GM19240 (cell line): ENCODE data around the gene EIF5AL1.
"Not testable (repeated sequence)": the region's sequence is repeated elsewhere in the genome, so short reads cannot be mapped to it uniquely, and the experiment has no call there.

Source experiments
- DNase-seq: peaks from one replicate; pipeline ENCODE4 v3.0.0; 2011; ENCODE audit warnings: low spot score; ENCODE audit not compliant: insufficient read length

EIF5AL1 gene

GRCh38 chr10:79487296-79488194, 24.8 kb upstream of the EIF5AL1 start:
- peak; percentile 65 for DNase-seq

- no peak for DNase-seq
Measured at GRCh38 chr10:79488336-79488735, 24.0 kb upstream of the EIF5AL1 start.

GRCh38 chr10:79488870-79489269, 23.5 kb upstream of the EIF5AL1 start:
- no peak for DNase-seq

- no peak for DNase-seq
Measured at GRCh38 chr10:79490400-79491142, 21.8 kb upstream of the EIF5AL1 start.

GRCh38 chr10:79491143-79491835, 21.0 kb upstream of the EIF5AL1 start:
- no peak for DNase-seq

GRCh38 chr10:79492256-79492655, 20.1 kb upstream of the EIF5AL1 start:
- DNase-seq: no peak

GRCh38 chr10:79492839-79493238, 19.5 kb upstream of the EIF5AL1 start:
- DNase-seq: no peak

- no peak for DNase-seq
Measured at GRCh38 chr10:79493806-79494205, 18.5 kb upstream of the EIF5AL1 start.

- no peak for DNase-seq
Measured at GRCh38 chr10:79494871-79495705, 17.2 kb upstream of the EIF5AL1 start.

- no peak for DNase-seq
Measured at GRCh38 chr10:79495791-79496190, 16.5 kb upstream of the EIF5AL1 start.

GRCh38 chr10:79496896-79497295, 15.4 kb upstream of the EIF5AL1 start:
- DNase-seq: no peak

- no peak for DNase-seq
Measured at GRCh38 chr10:79498291-79498829, 14.0 kb upstream of the EIF5AL1 start.

GRCh38 chr10:79502561-79503309, 9.6 kb upstream of the EIF5AL1 start:
- DNase-seq: no peak

- DNase-seq: not testable (repeated sequence)
Measured at GRCh38 chr10:79503787-79504186, 8.5 kb upstream of the EIF5AL1 start.

- DNase-seq: not testable (repeated sequence)
Measured at GRCh38 chr10:79504483-79504882, 7.8 kb upstream of the EIF5AL1 start.

- DNase-seq: not testable (repeated sequence)
Measured at GRCh38 chr10:79505328-79505727, 7.0 kb upstream of the EIF5AL1 start.

GRCh38 chr10:79505829-79506228, 6.5 kb upstream of the EIF5AL1 start:
- no peak for DNase-seq

- DNase-seq: no peak
Measured at GRCh38 chr10:79507440-79508167, 4.7 kb upstream of the EIF5AL1 start.

GRCh38 chr10:79508245-79508644, 4.1 kb upstream of the EIF5AL1 start:
- DNase-seq: not testable (repeated sequence)
